Measurements from ENCODE around the gene DCLK3. TPM values are rescaled to one million over a fixed set of nuclear protein-coding genes. Genes with fewer than 3 reads are reported as not detected.

The DCLK3 gene
- total and polyA plus RNA-seq, 2 of the 13 experiments (the other 11 are each of a cell fraction or from before 2014, with no cell fraction given), result not detected

GRCh38 chr3:36811768-36812167 is 47.4 kb upstream of the DCLK3 start:
- TF ChIP-seq ZEB1 (IDR thresholded peaks at IDR 0.05; ENCODE audit: insufficient replicate concordance, low read depth) (no peak), JDP2 (CRISPR knock-in tag; IDR thresholded peaks at IDR 0.05; ENCODE audit: borderline replicate concordance) (no peak), TMF1 (CRISPR knock-in tag; IDR thresholded peaks at IDR 0.05; ENCODE audit: low read depth) (no peak), DR1 (CRISPR knock-in tag; IDR thresholded peaks at IDR 0.05) (no peak), NFYC (CRISPR knock-in tag; IDR thresholded peaks at IDR 0.05) (no peak), RXRB (CRISPR knock-in tag; IDR thresholded peaks at IDR 0.05; ENCODE audit: borderline replicate concordance) (no peak), ZC3H13 (CRISPR knock-in tag; IDR thresholded peaks at IDR 0.05) (no peak), HINFP (CRISPR knock-in tag; IDR thresholded peaks at IDR 0.05; ENCODE audit: low read depth) (no peak), ZNF337 (CRISPR knock-in tag; IDR thresholded peaks at IDR 0.05; ENCODE audit: borderline replicate concordance, low read depth) (no peak)
- TF ChIP-seq, protein P1, sequence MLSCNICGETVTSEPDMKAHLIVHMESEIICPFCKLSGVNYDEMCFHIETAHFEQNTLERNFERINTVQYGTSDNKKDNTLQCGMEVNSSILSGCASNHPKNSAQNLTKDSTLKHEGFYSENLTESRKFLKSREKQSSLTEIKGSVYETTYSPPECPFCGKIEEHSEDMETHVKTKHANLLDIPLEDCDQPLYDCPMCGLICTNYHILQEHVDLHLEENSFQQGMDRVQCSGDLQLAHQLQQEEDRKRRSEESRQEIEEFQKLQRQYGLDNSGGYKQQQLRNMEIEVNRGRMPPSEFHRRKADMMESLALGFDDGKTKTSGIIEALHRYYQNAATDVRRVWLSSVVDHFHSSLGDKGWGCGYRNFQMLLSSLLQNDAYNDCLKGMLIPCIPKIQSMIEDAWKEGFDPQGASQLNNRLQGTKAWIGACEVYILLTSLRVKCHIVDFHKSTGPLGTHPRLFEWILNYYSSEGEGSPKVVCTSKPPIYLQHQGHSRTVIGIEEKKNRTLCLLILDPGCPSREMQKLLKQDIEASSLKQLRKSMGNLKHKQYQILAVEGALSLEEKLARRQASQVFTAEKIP (CRISPR knock-in tag; IDR thresholded peaks at IDR 0.05; ENCODE audit: borderline replicate concordance), result no peak
- TF ChIP-seq, protein P2, sequence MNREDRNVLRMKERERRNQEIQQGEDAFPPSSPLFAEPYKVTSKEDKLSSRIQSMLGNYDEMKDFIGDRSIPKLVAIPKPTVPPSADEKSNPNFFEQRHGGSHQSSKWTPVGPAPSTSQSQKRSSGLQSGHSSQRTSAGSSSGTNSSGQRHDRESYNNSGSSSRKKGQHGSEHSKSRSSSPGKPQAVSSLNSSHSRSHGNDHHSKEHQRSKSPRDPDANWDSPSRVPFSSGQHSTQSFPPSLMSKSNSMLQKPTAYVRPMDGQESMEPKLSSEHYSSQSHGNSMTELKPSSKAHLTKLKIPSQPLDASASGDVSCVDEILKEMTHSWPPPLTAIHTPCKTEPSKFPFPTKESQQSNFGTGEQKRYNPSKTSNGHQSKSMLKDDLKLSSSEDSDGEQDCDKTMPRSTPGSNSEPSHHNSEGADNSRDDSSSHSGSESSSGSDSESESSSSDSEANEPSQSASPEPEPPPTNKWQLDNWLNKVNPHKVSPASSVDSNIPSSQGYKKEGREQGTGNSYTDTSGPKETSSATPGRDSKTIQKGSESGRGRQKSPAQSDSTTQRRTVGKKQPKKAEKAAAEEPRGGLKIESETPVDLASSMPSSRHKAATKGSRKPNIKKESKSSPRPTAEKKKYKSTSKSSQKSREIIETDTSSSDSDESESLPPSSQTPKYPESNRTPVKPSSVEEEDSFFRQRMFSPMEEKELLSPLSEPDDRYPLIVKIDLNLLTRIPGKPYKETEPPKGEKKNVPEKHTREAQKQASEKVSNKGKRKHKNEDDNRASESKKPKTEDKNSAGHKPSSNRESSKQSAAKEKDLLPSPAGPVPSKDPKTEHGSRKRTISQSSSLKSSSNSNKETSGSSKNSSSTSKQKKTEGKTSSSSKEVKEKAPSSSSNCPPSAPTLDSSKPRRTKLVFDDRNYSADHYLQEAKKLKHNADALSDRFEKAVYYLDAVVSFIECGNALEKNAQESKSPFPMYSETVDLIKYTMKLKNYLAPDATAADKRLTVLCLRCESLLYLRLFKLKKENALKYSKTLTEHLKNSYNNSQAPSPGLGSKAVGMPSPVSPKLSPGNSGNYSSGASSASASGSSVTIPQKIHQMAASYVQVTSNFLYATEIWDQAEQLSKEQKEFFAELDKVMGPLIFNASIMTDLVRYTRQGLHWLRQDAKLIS (CRISPR knock-in tag; IDR thresholded peaks at IDR 0.05), result no peak
- H3K79me2 ChIP-seq (ENCODE audit: insufficient read depth, low read length), result no peaks in the 10 kb centered on the region
- no peak for FAIRE-seq
- no peak for DNase-seq (ENCODE audit: low spot score)
- no peak overlapping the region for H3K9ac ChIP-seq (ENCODE audit: insufficient read depth, low read depth, low read length)
- H3K36me3 ChIP-seq (replicated peaks in 1 of 2; ENCODE audit: control insufficient read depth in 1 of 2, insufficient read depth in 2 of 2, low read length in 2 of 2), result no peaks in the 10 kb centered on the region
- in situ Hi-C loops (cut with HindIII; ENCODE audit: extremely low pct_ligation_motif_present, low pct_unique_long_range_greater_than_20kb), result no loop called here
- no peak overlapping the region for H2AFZ ChIP-seq (ENCODE audit: low read length)
- intact Hi-C loops (cut with micrococcal nuclease; ENCODE audit: unreplicated experiment), result no loop called here
- H3K9me3 ChIP-seq (ENCODE audit: low read length), result no peaks in the 10 kb centered on the region
- no peaks in the 10 kb centered on the region for H3K4me1 ChIP-seq (ENCODE audit: insufficient read depth, low read length)
- no peak overlapping the region for H3K27ac ChIP-seq (ENCODE audit: extremely low read length, insufficient read depth, low read length)
- H3K4me2 ChIP-seq (ENCODE audit: low read depth, low read length), result no peak overlapping the region
- 0% methylated on average over 2 of the region's 2 CpGs for WGBS (ENCODE audit: low lambda C conversion rate)
- H3K27me3 ChIP-seq (ENCODE audit: control insufficient read depth in 1 of 2, insufficient read depth in 2 of 2, low read length in 2 of 2), result peaks cover 0 to 12% of the 10 kb centered on the region in 2 experiments; a peak in 3 of 5 replicates
- CTCF ChIA-PET (ENCODE audit: low intra/inter-chr PET ratio, low total read pairs), result no interaction called here
- BruUV-seq (replicated peaks), result no TSS peak
- H3K4me3 ChIP-seq (replicated peaks in 1 of 3; ENCODE audit: insufficient read depth in 1 of 3, low read depth in 2 of 3, low read length in 3 of 3), result no peak overlapping the region
- no peak for ATAC-seq
- no peaks in the 10 kb centered on the region for H4K20me1 ChIP-seq (ENCODE audit: insufficient read depth, low read length)
- POLR2A ChIA-PET, result no interaction called here
